SIG-M5 treated with dmso at 0.1 percent for 504 hours (cell line): ENCODE measurements around the gene WDR20.
"Not testable (repeated sequence)": the region's sequence is repeated elsewhere in the genome, so short reads cannot be mapped to it uniquely, and the experiment has no call there.

Experiments used
- DNase-seq: peaks from one replicate; lab custom pipeline; 2025; ENCODE audit not compliant: unreplicated experiment; lab: John Stamatoyannopoulos, UW

WDR20 gene

GRCh38 chr14:102164965-102165364, 25.3 kb downstream of the WDR20 start:
- DNase-seq: no peak

DNA sequence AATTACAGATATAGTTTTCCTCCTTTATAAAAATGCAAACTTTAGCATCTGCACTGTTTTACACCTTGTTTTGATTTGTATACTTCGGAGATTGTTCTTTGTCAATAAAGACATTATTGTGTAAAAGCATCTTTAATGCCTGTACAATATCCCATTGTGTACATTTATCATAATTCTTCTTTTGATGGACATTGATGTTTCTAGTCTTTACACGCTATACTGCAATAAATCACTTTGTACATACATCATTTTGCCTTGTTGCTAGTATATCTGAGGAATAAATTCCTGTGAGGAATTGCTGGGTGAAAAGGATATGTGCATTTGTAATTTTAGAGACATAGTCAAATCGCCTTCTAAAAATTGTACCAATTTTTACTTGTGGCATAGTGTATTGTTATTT, 30.4 kb downstream of the WDR20 start:
- no peak for DNase-seq

DNA sequence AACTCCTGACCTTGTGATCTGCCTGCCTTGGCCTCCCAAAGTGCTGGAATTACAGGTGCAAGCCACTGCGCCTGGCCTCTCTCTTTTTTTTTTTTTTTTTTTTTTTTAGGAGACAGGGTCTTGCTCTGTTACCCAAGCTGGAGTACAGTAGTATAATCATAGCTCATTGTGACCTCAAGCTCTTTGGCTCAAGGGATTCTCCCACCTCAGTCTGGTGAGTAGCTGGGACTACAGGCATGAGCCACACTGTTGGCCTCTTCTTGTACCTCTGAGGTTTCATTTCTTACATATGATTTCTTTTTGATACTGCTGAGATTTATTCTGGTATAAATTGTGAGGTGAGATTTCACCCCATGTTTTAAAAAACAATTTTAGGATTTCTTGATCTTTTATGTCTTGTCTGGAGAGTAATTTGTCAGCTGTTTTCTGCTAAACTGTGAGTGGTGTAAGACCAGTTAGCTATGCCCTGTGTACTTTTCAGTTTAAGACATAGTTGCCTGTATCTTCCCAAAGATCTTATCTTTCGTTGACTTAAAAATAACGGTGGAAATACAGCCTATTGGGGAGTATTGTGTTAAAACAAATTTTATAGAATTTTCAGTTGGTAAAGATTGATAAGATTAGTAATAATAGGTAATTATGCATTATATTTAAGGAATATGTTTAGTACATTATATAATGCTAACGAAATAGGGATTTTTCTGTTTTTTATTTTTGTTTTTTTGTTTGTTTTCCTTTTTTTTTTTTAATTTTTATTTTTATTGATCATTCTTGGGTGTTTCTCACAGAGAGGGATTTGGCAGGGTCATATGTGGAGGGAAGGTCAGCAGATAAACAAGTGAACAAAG, 31.7 kb downstream of the WDR20 start:
- no peak for DNase-seq

DNA sequence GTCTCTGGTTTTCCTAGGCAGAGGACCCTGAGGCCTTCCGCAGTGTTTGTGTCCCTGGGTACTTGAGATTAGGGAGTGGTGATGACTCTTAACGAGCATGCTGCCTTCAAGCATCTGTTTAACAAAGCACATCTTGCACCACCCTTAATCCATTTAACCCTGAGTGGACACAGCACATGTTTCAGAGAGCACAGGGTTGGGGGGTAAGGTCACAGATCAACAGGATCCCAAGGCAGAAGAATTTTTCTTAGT, 32.2 kb downstream of the WDR20 start:
- DNase-seq: not testable (repeated sequence)

DNA sequence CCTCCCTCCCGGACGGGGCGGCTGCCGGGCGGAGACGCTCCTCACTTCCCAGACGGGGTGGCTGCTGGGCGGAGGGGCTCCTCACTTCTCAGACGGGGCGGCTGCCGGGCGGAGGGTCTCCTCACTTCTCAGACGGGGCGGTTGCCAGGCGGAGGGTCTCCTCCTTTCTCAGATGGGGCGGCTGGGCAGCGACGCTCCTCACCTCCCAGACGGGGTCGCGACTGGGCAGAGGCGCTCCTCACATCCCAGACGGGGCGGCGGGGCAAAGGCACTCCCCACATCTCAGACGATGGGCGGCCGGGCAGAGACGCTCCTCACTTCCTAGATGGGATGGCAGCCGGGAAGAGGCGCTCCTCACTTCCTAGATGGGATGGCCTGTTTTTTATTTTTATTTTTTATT, 33.0 kb downstream of the WDR20 start:
- not testable (repeated sequence) for DNase-seq

DNA sequence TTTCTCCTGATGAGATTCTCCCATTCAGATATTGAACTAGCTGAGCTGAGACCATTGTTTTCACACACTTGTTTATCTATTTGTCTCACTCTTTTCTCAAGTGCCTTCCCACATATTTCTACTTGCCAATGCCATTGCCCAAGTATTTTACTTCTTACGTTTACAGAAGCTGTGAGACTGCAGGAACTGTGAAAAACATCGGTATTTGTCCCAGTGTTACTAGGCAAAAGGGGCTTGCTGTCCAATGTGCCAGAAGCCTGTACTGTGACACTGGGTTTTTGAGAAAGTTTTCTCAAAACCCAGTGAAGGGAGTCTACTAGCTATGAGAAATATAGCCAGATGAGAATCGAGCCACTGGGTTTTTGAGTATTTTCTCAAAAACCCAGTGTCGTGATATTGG, 37.5 kb downstream of the WDR20 start:
- no peak for DNase-seq

- DNase-seq: no peak
These were observed 39.1 kb downstream of the WDR20 start for GRCh38 chr14:102178806-102179205.

DNA sequence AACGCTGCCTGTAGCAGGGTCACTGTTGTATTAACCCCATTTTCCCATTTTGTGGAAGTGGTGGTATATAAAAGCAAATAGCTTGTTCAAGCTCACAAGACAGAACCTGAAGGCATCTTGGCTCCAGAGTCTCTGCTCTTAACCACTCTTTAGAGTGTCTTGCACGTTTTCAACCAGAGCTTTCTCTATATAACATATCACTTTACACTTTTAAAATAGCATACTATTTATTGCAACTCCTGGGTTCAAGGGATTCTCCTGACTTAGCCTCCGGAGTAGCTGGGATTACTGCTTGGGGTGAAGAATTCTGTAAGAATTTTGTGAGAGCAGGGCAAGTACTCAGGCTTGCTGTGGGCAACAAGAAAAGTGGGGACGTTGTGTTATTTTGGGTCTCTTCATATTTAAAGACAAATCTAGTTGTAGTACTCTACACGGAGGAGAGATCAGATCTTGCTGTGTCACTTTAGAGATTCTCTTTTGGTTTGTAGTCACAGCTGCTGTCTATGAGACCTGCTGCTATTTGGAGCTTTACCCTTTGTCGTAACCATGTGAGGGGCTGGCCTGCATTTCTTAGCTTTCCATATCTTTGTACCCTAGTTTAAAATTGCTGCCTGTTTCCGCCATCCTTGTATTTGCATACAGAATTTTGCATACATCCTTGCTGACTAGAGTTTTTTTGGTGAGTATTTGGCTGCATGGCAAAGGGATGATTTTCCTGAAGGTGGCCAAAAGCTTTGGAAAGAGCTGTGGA, 40.7 kb downstream of the WDR20 start:
- no peak for DNase-seq

- no peak for DNase-seq
These were observed 41.5 kb downstream of the WDR20 start for GRCh38 chr14:102181187-102181586.

- DNase-seq: peak; percentile 10
These were observed 42.5 kb downstream of the WDR20 start for GRCh38 chr14:102182190-102182589.

DNA sequence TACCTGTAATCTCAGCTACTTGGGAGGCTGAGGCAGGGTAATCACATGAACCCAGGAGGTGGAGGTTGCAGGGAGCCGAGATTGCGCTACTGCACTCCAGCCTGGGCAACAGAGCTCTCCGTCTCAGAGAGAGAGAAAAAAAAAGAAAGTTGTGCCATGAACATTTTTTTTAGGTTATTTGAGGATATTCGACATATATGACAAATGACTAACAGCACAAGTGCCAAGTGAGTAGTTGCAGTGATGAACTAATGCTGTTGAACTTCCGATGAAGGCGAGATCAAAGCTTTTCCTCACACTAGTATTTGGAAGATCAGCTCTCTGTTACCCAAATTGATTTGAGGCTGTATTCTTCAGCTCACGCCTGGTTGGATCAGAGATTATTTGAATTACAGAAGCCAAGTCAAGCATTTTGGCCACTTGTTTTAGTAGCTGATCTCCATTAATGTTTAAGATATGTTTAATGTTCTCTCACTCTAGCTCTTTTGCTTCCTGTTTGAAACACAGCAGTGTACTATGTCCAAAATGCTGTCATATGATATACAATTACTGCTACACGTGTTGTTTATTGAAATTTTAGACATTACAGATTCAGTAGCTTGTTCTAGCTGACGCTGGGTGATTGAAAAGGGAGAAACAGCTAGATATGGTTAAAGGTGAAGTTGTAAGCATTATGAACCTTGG, 43.4 kb downstream of the WDR20 start:
- no peak for DNase-seq

DNA sequence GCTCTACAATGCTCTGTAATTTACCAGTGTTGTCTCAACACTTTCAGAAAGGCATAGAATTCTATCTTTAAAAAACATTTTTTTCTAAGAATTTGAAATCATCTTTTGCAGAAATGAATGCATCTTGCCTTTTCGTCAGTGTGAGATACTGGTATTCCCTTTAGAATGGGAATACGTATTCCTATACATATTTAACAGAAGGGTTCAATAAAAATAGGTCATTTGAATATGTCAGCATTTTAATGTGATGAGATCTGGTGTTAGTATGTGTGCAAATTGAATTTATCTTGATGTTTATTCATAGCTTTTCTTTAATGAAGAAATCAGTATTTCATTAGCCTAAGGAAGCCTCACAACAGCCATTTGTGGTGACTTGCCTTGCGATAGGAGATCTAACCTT, 44.2 kb downstream of the WDR20 start:
- DNase-seq: no peak

GRCh38 chr14:102184316-102185035, 44.8 kb downstream of the WDR20 start:
- DNase-seq: no peak

DNA sequence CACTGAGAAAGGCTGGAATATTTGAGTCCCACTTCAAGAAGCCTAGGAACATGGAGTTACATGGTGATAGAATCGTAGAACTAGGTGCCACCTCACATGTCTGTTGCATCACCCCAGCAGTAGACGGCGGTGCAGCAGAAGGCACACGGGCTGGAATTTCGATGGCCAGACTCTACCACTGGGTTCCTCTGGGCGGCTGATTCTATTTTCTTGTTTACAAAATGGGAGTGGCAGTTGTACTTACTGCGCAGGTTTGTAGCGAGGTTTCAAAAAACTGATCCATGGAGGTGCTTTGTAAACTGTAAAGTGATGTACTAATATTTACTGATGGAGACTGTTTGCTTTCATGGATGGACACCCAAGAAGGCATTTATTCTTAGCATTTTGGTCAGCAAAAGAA, 45.7 kb downstream of the WDR20 start:
- peak; percentile 76 for DNase-seq

GRCh38 chr14:102187044-102187443, 47.3 kb downstream of the WDR20 start:
- no peak for DNase-seq

GRCh38 chr14:102187568-102188001, 47.9 kb downstream of the WDR20 start:
- no peak for DNase-seq

DNA sequence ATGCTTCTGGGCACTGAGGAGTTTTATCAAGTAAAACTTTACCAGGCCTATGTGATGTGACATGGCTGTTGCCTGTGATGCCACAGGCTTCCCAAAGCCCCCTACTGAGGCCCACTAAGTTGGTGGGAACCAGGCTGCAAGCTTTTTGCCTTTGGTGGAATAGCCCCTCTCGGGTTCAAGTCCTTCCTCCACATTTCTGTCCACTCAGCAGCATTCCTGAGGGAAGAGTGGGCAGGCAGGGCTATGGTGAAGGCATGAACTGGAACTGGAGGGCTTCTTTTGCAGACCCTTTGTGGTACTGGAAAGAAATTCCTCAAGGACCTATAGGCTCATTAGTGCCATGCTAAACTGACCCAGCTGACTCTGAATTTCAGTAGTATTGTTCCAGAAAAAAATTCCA, 48.5 kb downstream of the WDR20 start:
- DNase-seq: no peak

- no peak for DNase-seq
These were observed 50.2 kb downstream of the WDR20 start for GRCh38 chr14:102189874-102190273.

- DNase-seq: no peak
These were observed 53.3 kb downstream of the WDR20 start for GRCh38 chr14:102192840-102193502.

- no peak for DNase-seq
These were observed 55.2 kb downstream of the WDR20 start for GRCh38 chr14:102194856-102195255.

GRCh38 chr14:102195446-102195845, 55.7 kb downstream of the WDR20 start:
- DNase-seq: no peak
